ENCODE measurements around the gene LIAS.

DNA sequence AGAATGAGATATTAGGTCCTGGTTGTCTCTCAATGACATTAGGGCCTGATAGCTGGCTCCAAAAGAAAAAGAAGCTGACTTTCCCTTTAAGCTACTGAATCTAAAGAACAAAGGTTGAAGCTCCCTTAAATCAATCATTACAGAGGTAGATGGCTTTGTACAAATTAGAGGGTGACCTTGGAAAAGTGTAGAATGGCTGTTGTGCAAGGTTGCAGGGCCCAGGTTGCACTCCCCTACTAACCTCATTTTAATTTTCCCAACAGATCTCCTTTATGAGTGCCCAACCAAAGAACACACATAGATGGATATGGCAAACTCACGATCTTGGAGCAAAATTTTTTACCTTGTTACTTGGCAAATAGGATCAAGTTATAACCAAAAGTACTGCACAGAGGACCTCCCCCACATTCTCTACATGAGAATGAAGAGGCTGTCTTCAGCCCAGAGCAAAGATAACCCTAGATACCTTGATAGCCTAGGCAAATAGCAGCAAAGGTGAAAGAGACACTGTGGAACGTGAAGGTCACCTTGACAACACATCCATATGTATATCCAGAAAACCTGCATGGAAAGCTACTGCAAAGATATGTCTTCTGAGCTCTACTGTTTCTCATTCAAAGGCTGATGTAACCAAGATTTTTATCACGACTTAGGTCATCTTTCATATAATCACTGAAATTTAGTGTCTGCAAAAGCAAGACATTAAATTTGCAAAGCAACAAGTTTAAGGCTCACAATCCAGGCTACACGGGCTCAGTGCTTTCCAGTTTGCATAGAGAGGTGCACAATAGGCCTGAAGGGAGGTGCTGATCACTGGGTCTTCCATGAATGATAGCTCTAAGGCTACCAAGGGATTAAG lies 29.2 kb upstream of the LIAS start:
- TF ChIP-seq MYC (IDR thresholded peaks at IDR 0.05; ENCODE audit: insufficient read depth, insufficient read length, insufficient replicate concordance, low read length, severe bottlenecking) (no peak), ATF7 (IDR thresholded peaks at IDR 0.05; ENCODE audit: low read depth) (no peak), BCL11A (IDR thresholded peaks at IDR 0.05; ENCODE audit: low read depth, low read length) (no peak), ZBED1 (IDR thresholded peaks at IDR 0.05; ENCODE audit: borderline replicate concordance) (no peak), SIX5 (IDR thresholded peaks at IDR 0.05; ENCODE audit: low read depth, low read length, severe bottlenecking) (no peak), POLR2AphosphoS5 (IDR thresholded peaks at IDR 0.05; ENCODE audit: low read length) (no peak), TCF7 (IDR thresholded peaks at IDR 0.05; ENCODE audit: borderline replicate concordance) (no peak), RAD21 (IDR thresholded peaks at IDR 0.05; ENCODE audit: insufficient read depth, low read depth, low read length) (no peak), NFXL1 (IDR thresholded peaks at IDR 0.05; ENCODE audit: borderline replicate concordance) (no peak)
- TF ChIP-seq, protein P1, sequence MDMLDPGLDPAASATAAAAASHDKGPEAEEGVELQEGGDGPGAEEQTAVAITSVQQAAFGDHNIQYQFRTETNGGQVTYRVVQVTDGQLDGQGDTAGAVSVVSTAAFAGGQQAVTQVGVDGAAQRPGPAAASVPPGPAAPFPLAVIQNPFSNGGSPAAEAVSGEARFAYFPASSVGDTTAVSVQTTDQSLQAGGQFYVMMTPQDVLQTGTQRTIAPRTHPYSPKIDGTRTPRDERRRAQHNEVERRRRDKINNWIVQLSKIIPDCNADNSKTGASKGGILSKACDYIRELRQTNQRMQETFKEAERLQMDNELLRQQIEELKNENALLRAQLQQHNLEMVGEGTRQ (IDR thresholded peaks at IDR 0.05; ENCODE audit: borderline replicate concordance, low read depth, low read length) = no peak
- TF ChIP-seq, protein P2, sequence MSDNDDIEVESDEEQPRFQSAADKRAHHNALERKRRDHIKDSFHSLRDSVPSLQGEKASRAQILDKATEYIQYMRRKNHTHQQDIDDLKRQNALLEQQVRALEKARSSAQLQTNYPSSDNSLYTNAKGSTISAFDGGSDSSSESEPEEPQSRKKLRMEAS (IDR thresholded peaks at IDR 0.05; ENCODE audit: low read depth, low read length) = no peak
- TF ChIP-seq, protein P3, sequence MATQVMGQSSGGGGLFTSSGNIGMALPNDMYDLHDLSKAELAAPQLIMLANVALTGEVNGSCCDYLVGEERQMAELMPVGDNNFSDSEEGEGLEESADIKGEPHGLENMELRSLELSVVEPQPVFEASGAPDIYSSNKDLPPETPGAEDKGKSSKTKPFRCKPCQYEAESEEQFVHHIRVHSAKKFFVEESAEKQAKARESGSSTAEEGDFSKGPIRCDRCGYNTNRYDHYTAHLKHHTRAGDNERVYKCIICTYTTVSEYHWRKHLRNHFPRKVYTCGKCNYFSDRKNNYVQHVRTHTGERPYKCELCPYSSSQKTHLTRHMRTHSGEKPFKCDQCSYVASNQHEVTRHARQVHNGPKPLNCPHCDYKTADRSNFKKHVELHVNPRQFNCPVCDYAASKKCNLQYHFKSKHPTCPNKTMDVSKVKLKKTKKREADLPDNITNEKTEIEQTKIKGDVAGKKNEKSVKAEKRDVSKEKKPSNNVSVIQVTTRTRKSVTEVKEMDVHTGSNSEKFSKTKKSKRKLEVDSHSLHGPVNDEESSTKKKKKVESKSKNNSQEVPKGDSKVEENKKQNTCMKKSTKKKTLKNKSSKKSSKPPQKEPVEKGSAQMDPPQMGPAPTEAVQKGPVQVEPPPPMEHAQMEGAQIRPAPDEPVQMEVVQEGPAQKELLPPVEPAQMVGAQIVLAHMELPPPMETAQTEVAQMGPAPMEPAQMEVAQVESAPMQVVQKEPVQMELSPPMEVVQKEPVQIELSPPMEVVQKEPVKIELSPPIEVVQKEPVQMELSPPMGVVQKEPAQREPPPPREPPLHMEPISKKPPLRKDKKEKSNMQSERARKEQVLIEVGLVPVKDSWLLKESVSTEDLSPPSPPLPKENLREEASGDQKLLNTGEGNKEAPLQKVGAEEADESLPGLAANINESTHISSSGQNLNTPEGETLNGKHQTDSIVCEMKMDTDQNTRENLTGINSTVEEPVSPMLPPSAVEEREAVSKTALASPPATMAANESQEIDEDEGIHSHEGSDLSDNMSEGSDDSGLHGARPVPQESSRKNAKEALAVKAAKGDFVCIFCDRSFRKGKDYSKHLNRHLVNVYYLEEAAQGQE (IDR thresholded peaks at IDR 0.05; ENCODE audit: low read depth, low read length) = no peak

Data from GM12878 (cell line).